H1 (cell line): Measurements from ENCODE around the gene KLHL26. TPM values are rescaled to one million over a fixed set of nuclear protein-coding genes. Genes with fewer than 3 reads are reported as not detected.
A peak's percentile ranks its signal among the peaks of the same experiment; 100 is the strongest.

Source experiments
- CTCF ChIA-PET: fragments of 300-600 bp; sonication (Branson Sonifier 250); formaldehyde crosslinking; loops from one replicate; lab custom pipeline; 2021; ENCODE audit not compliant: partially characterized antibody; lab: Charles Lee
- POLR2A ChIA-PET: fragments of 300-600 bp; sonication (Branson Sonifier 250); formaldehyde crosslinking; loops from one replicate; lab custom pipeline; 2021; ENCODE audit warnings: inconsistent platforms; ENCODE audit not compliant: partially characterized antibody; lab: Charles Lee
- DNase-seq, 2 experiments: peaks; one replicate each; pipeline versions ENCODE4 v3.0.0 to v3.0.0-alpha.2; 2010 to 2022; ENCODE audit warnings: low spot score in 2 of 2, low read depth in 1 of 2, mixed read lengths in 1 of 2
- FAIRE-seq: peaks from 2 replicates; lab custom pipeline; 2011; peaks lifted over from hg19 to GRCh38; lab: Jason Lieb, UNC
- H2AFZ ChIP-seq: 2 replicates; pipeline ENCODE4 v1.8.1; 2012; ENCODE audit warnings: low read length, inconsistent platforms
- H2AK5ac ChIP-seq: 2 replicates; pipeline ENCODE4 v1.6.1; 2013; ENCODE audit warnings: low read depth, low read length
- H2BK120ac ChIP-seq: replicated peaks from 2 replicates; pipeline ENCODE3; 2013; ENCODE audit warnings: low read depth, low read length, inconsistent platforms
- H2BK12ac ChIP-seq: 2 replicates; pipeline ENCODE4 v1.6.1; 2013; ENCODE audit warnings: low read depth, low read length
- H2BK15ac ChIP-seq: 2 replicates; pipeline ENCODE4 v1.6.1; 2013; ENCODE audit warnings: low read length
- H2BK20ac ChIP-seq: 2 replicates; pipeline ENCODE4 v1.6.1; 2013; ENCODE audit warnings: low read length
- H2BK5ac ChIP-seq: 2 replicates; pipeline ENCODE4 v1.6.1; 2013; ENCODE audit warnings: low read depth, low read length
- H3K14ac ChIP-seq: 2 replicates; pipeline ENCODE4 v1.6.1; 2013; ENCODE audit warnings: inconsistent platforms; ENCODE audit not compliant: insufficient read length
- H3K18ac ChIP-seq: 2 replicates; pipeline ENCODE4 v1.6.1; 2013; ENCODE audit warnings: low read length; ENCODE audit errors: extremely low read depth
- H3K23ac ChIP-seq: 2 replicates; pipeline ENCODE4 v1.6.1; 2013; ENCODE audit warnings: inconsistent platforms; ENCODE audit not compliant: insufficient read length
- H3K23me2 ChIP-seq: 2 replicates; pipeline ENCODE4 v1.6.1; 2013; ENCODE audit warnings: low read depth, low read length
- H3K27ac ChIP-seq: 2 replicates; pipeline ENCODE4 v1.6.1; 2011; ENCODE audit warnings: low read depth, low read length, inconsistent platforms
- H3K27me3 ChIP-seq, 4 experiments: replicated peaks in 1 of 4; 1 replicate in 1 of 4; 2 replicates in 3 of 4; pipeline versions ENCODE4 v1.6.1 to v1.8.1; 2011 to 2013; ENCODE audit warnings: low read length in 3 of 4, mild to moderate bottlenecking in 3 of 4, inconsistent platforms in 2 of 4, mixed read lengths in 2 of 4, moderate library complexity in 1 of 4; ENCODE audit not compliant: control insufficient read depth in 3 of 4, insufficient read depth in 3 of 4; ENCODE audit errors: extremely low read depth in 1 of 4
- H3K36me3 ChIP-seq, 4 experiments: 2 replicates each; pipeline versions ENCODE4 v1.6.1 to v1.8.1; 2011 to 2013; ENCODE audit warnings: mild to moderate bottlenecking in 4 of 4, low read length in 3 of 4, moderate library complexity in 2 of 4, control low read depth in 1 of 4, inconsistent platforms in 1 of 4; ENCODE audit not compliant: insufficient read depth in 4 of 4, control insufficient read depth in 2 of 4
- H3K4ac ChIP-seq: replicated peaks from 2 replicates; pipeline ENCODE3; 2013; ENCODE audit warnings: low read length, low read depth, mixed read lengths, inconsistent platforms; ENCODE audit not compliant: insufficient read length
- H3K4me1 ChIP-seq, 4 experiments: replicated peaks in 1 of 4; 1 replicate in 1 of 4; 2 replicates in 3 of 4; pipeline versions ENCODE4 v1.6.1 to v1.8.1; 2011 to 2013; ENCODE audit warnings: low read length in 3 of 4, inconsistent platforms in 2 of 4, mixed read lengths in 1 of 4; ENCODE audit not compliant: insufficient read depth in 4 of 4, control insufficient read depth in 3 of 4
- H3K4me2 ChIP-seq, 2 experiments: 2 replicates each; pipeline versions ENCODE4 v1.6.1 to v1.8.1; 2011 to 2013; ENCODE audit warnings: low read depth in 2 of 2, low read length in 2 of 2, control low read depth in 1 of 2, inconsistent platforms in 1 of 2, mild to moderate bottlenecking in 1 of 2; ENCODE audit not compliant: insufficient read depth in 1 of 2
- H3K4me3 ChIP-seq, 4 experiments: fragments of 200-600, 300-600 bp in 1 of 4; sonication (generic), shearing (Covaris generic), sonication (Bioruptor Twin) in 1 of 4; 2 replicates each; pipeline versions ENCODE4 v1.5.1 to v1.8.1; 2011 to 2016; ENCODE audit warnings: low read length in 4 of 4, low read depth in 3 of 4, control low read depth in 2 of 4, inconsistent platforms in 2 of 4, mild to moderate bottlenecking in 2 of 4, mixed read lengths in 1 of 4, moderate library complexity in 1 of 4; ENCODE audit not compliant: insufficient read depth in 2 of 4; ENCODE audit errors: extremely low read depth in 1 of 4
- H3K56ac ChIP-seq: replicated peaks from 2 replicates; pipeline ENCODE3; 2013; ENCODE audit warnings: low read depth, mild to moderate bottlenecking, mixed read lengths, low read length, inconsistent platforms; ENCODE audit not compliant: insufficient read length
- H3K79me1 ChIP-seq: 2 replicates; pipeline ENCODE4 v1.6.1; 2013; ENCODE audit warnings: low read depth, low read length, control low read depth
- H3K79me2 ChIP-seq, 2 experiments: 2 replicates each; pipeline versions ENCODE4 v1.6.1 to v1.8.1; 2012 to 2013; ENCODE audit warnings: low read length in 2 of 2, mild to moderate bottlenecking in 2 of 2, inconsistent platforms in 1 of 2; ENCODE audit not compliant: insufficient read depth in 2 of 2, control insufficient read depth in 1 of 2
- H3K9ac ChIP-seq, 4 experiments: replicated peaks in 1 of 4; 1 replicate in 1 of 4; 2 replicates in 3 of 4; pipeline versions ENCODE4 v1.6.1 to v1.8.1; 2011 to 2013; ENCODE audit warnings: low read depth in 3 of 4, low read length in 3 of 4, control low read depth in 2 of 4, mild to moderate bottlenecking in 2 of 4, moderate library complexity in 2 of 4, inconsistent platforms in 1 of 4; ENCODE audit errors: extremely low read depth in 1 of 4
- H3K9me3 ChIP-seq, 2 experiments: 2 replicates each; pipeline versions ENCODE4 v1.6.1 to v1.8.1; 2012 to 2013; ENCODE audit warnings: mild to moderate bottlenecking in 2 of 2, moderate library complexity in 2 of 2, control low read depth in 1 of 2, inconsistent platforms in 1 of 2, low read depth in 1 of 2, low read length in 1 of 2, mixed read lengths in 1 of 2; ENCODE audit not compliant: insufficient read depth in 2 of 2
- H4K20me1 ChIP-seq, 2 experiments: replicated peaks in 1 of 2; 2 replicates each; pipeline versions ENCODE3 to v1.8.1; 2011 to 2013; ENCODE audit warnings: inconsistent platforms in 2 of 2, low read length in 2 of 2, mild to moderate bottlenecking in 1 of 2; ENCODE audit not compliant: insufficient read depth in 2 of 2, control insufficient read depth in 1 of 2
- H4K5ac ChIP-seq: 2 replicates; pipeline ENCODE4 v1.6.1; 2013; ENCODE audit warnings: low read length, low read depth, mixed read lengths, inconsistent platforms; ENCODE audit not compliant: insufficient read length
- H4K8ac ChIP-seq: 2 replicates; pipeline ENCODE4 v1.8.0; 2013; ENCODE audit warnings: mild to moderate bottlenecking, moderate library complexity, low read length, inconsistent platforms; ENCODE audit not compliant: insufficient read depth; ENCODE audit errors: extremely low read depth
- H4K91ac ChIP-seq: replicated peaks from 2 replicates; pipeline ENCODE3; 2013; ENCODE audit warnings: low read length, mixed read lengths, inconsistent platforms; ENCODE audit not compliant: insufficient read length
- CHD2 ChIP-seq: IDR thresholded peaks from 2 replicates; pipeline ENCODE4 v1.6.1; 2012; ENCODE audit warnings: low read length, improper control_type of control experiment
- TEAD4 ChIP-seq: IDR thresholded peaks from 2 replicates; pipeline ENCODE4 v1.6.1; 2012; ENCODE audit warnings: low read depth, low read length, inconsistent platforms, mixed read lengths
- WGBS, 2 experiments: shearing (Covaris generic) in 1 of 2; methylation state at CpG; one replicate each; pipeline versions ENCODE4 v1.1.6 to v1.1.7; 2013 to 2015; ENCODE audit warnings: low lambda C conversion rate in 2 of 2, mixed read lengths in 2 of 2, inconsistent platforms in 1 of 2, low coverage in 1 of 2, missing lambda C conversion rate in 1 of 2; ENCODE audit not compliant: insufficient replicate concordance in 2 of 2, insufficient coverage in 1 of 2, insufficient read length in 1 of 2; ENCODE audit errors: extremely low coverage in 1 of 2, missing lambda C conversion rate in 1 of 2; 5-methylcytosine and 5-hydroxymethylcytosine counted together
- polyA plus RNA-seq, 7 experiments: library from polyadenylated mRNA; depleted of rRNA in 3 of 7; stranded (reverse) in 5 of 7; unstranded in 2 of 7; fragments of >200 nt in 5 of 7; fragments of 200-250 nt in 2 of 7; gene quantifications; 1 replicate in 5 of 7; 2 replicates in 1 of 7; 4 replicates in 1 of 7; pipeline versions ENCODE4 v1.2.1 to v1.2.3, GENCODE V29; 2011 to 2013; ENCODE audit warnings: missing spikeins in 2 of 7, mixed read lengths in 2 of 7
- total RNA-seq: library from RNA; stranded (reverse); fragmentation: NEBNext Ultra II Directional; extraction: Animal tissue kit (Norgen Biotek cat#: 25700); gene quantifications from 2 replicates; pipeline ENCODE4 v1.2.1, GENCODE V29; 2021

KLHL26 gene
- total and polyA plus RNA-seq, 2 of the 8 experiments (the other 6 are each of a cell fraction or from before 2014, with no cell fraction given), result 2.2 to 8.8 TPM

GRCh38 chr19:18662972-18663732 lies 26.3 kb downstream of the KLHL26 start:
- TF ChIP-seq CHD2 (no peak), TEAD4 (peak; percentile 79)
- no peak overlapping the region for H3K9ac ChIP-seq
- H2AFZ ChIP-seq, result no peak overlapping the region
- ChIA-PET POLR2A (interaction anchor here (0.9 to 1.2 kb wide), 2 partner anchors 8 to 54 kb away, joined by 3 read pairs; no protein-coding TSS in a partner anchor), CTCF (interaction anchor here (0.8 to 0.9 kb wide), 2 partner anchors 13 to 142 kb away, joined by 3 read pairs; partner anchors contain the start of gene ELL)
- H3K79me1 ChIP-seq, result 0 out of 2 replicates have a peak, but pooled peaks cover 3% of the 10 kb centered on the region
- WGBS, 2 experiments, result 76% methylated on average over 14 of the region's 15 CpGs; no CpG with 5 or more reads in 1 of the 2 experiments
- no peak overlapping the region for H3K4ac ChIP-seq
- no peak overlapping the region for H2BK15ac ChIP-seq
- H3K56ac ChIP-seq, result no peak overlapping the region
- H3K27ac ChIP-seq, result no peak overlapping the region
- no peak overlapping the region for H3K23ac ChIP-seq
- H3K4me3 ChIP-seq, result no peak overlapping the region
- H3K4me1 ChIP-seq, result peaks cover 0 to 5% (median 3%) of the 10 kb centered on the region in 4 experiments; a peak in 3 of 7 replicates
- H3K27me3 ChIP-seq, result peaks cover 0 to 4% (median 0%) of the 10 kb centered on the region in 4 experiments; a peak in 1 of 7 replicates
- H4K5ac ChIP-seq, result no peak overlapping the region
- no peak overlapping the region for H2BK20ac ChIP-seq
- no peaks in the 10 kb centered on the region for H3K79me2 ChIP-seq
- no peak overlapping the region for H3K4me2 ChIP-seq
- no peak overlapping the region for H2BK120ac ChIP-seq
- H4K8ac ChIP-seq, result no peak overlapping the region
- peaks cover 5 to 14% of the 10 kb centered on the region in 2 experiments for H4K20me1 ChIP-seq
- no peaks in the 10 kb centered on the region for H3K23me2 ChIP-seq
- no peak overlapping the region for H4K91ac ChIP-seq
- FAIRE-seq (no peak), DNase-seq (no peak)
- no peak overlapping the region for H3K18ac ChIP-seq
- no peak overlapping the region for H3K14ac ChIP-seq
- no peaks in the 10 kb centered on the region for H3K9me3 ChIP-seq
- H2AK5ac ChIP-seq, result peak overlapping the region; percentile 82; the same call in 1 of the 2 replicates
- 0 out of 2 replicates have a peak overlapping the region, but pooled peaks have one; percentile 27 for H2BK12ac ChIP-seq
- peaks cover 0 to 7% (median 0%) of the 10 kb centered on the region in 4 experiments; a peak in 3 of 8 replicates for H3K36me3 ChIP-seq
- H2BK5ac ChIP-seq, result no peak overlapping the region
